Activated T-helper 2 cell treated with anti-CD3 and anti-CD28 coated beads, Interferon-gamma antibody, Interleukin-2, Interleukin-4, amounts not matched to agents 10 μg/mL and 5 μg/mL and 100 μg/mL, durations not matched to agents 14 hours and 24 hours and 36 hours (primary cell): Measurements from ENCODE around the gene ING3. TPM values are rescaled to one million over a fixed set of nuclear protein-coding genes. Genes with fewer than 3 reads are reported as not detected.
"Not testable (repeated sequence)": the region's sequence is repeated elsewhere in the genome, so short reads cannot be mapped to it uniquely, and the experiment has no call there.

ENCODE experiments used
- DNase-seq: peaks from one replicate; pipeline ENCODE4 v3.0.0; 2021; ENCODE audit warnings: low spot score
- H3K27ac Mint-ChIP-seq: one replicate; pipeline ENCODE4 v1.8.0; 2021; ENCODE audit warnings: mixed read lengths
- H3K27me3 Mint-ChIP-seq: one replicate; pipeline ENCODE4 v1.8.0; 2021; ENCODE audit warnings: low read depth, mixed read lengths
- H3K36me3 Mint-ChIP-seq: one replicate; pipeline ENCODE4 v1.8.0; 2021; ENCODE audit warnings: low read depth, mixed read lengths
- H3K4me1 Mint-ChIP-seq: one replicate; pipeline ENCODE4 v1.8.0; 2021; ENCODE audit warnings: low read depth, mixed read lengths
- H3K4me3 Mint-ChIP-seq: one replicate; pipeline ENCODE4 v1.8.0; 2021; ENCODE audit warnings: low read depth, mild to moderate bottlenecking, moderate library complexity, mixed read lengths
- H3K9me3 Mint-ChIP-seq: one replicate; pipeline ENCODE4 v1.8.0; 2021; ENCODE audit warnings: mixed read lengths
- intact Hi-C: fragments of 100-400 bp; cut with micrococcal nuclease; formaldehyde crosslinking; loops from one replicate; pipeline ENCODE4 v1.15.1; 2023
- total RNA-seq: library from RNA; stranded (reverse); gene quantifications from 2 replicates; pipeline ENCODE4 v1.2.3, GENCODE V29; 2022

Gene ING3
- total RNA-seq, 1 donor from 2014 or later, result 22.9 TPM

- Mint-ChIP-seq H3K27me3 (peaks cover 21% of the 10 kb centered on the region), H3K27ac (no peak overlapping the region)
Observed at GRCh38 chr7:121002757-121003200, 52.2 kb downstream of the ING3 start.

DNA sequence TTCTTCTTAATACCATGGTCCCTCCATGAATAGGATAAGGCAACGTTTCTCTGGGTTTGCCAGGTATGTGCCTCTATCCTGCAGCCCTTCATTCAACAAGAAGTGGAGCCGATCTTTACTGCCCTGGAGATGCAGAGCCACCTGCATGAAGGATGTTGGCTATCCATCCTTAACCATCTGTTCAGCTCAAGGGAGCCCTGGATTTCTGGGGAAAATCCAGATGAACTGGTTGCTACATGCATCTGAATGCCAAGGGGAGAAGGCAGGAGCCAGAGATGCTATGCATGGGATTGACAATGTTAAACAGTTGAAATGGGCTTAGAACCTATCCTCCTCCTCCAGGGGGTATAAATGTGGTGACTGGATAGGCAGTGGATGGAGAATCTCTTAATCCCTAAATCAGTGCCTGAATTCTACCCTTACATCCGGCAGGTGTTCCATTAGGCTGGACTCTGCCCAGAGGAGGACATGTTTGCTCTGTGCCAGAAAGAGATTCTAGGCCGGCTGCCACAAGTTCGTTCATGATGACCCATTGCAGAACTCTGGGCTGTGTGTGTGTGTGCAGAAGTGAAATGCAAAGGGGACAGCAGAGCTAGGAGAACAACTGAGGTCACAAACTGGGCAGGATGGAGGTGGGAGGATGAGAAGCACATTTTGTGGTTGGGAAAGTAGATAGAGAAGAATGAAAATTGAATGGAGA lies 53.6 kb downstream of the ING3 start:
- H3K27me3 Mint-ChIP-seq, result peaks cover 23% of the 10 kb centered on the region
- intact Hi-C loops, result no loop called here

More at GRCh38 chr7:121002757-121003200, 52.2 kb downstream of the ING3 start:
- H3K36me3 Mint-ChIP-seq, result no peaks in the 10 kb centered on the region
- DNase-seq, result no peak
- no peak overlapping the region for H3K4me3 Mint-ChIP-seq
- no peaks in the 10 kb centered on the region for H3K9me3 Mint-ChIP-seq
- H3K4me1 Mint-ChIP-seq, result peaks cover 4% of the 10 kb centered on the region
- intact Hi-C loops, result no loop called here

DNA sequence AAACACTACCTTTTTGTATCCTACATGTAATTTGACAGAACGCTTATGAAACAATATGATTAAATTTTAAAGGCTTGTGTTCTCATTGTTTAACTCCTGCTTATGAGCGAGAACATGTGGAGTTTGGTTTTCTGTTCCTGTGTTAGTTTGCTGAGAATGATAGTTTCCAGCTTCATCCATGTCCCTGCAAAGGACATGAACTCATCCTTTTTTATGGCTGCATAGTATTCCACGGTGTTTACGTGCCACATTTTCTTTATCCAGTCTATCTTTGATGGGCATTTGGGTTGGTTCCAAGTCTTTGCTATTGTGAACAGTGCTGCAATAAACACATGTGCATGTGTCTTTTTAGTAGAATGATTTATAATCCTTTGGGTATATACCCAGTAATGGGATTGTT lies 54.5 kb downstream of the ING3 start:
- H3K27me3 Mint-ChIP-seq, result peaks cover 20% of the 10 kb centered on the region
- H3K27ac Mint-ChIP-seq, H3K9me3 Mint-ChIP-seq, intact Hi-C loops, H3K4me1 Mint-ChIP-seq, H3K4me3 Mint-ChIP-seq, DNase-seq, H3K36me3 Mint-ChIP-seq: not testable (repeated sequence)

More for the DNA sequence above, 53.6 kb downstream of the ING3 start:
- DNase-seq, result no peak
- Mint-ChIP-seq H3K4me1 (peaks cover 4% of the 10 kb centered on the region), H3K4me3 (no peak overlapping the region), H3K9me3 (no peaks in the 10 kb centered on the region), H3K36me3 (no peaks in the 10 kb centered on the region), H3K27ac (no peak overlapping the region)

DNA sequence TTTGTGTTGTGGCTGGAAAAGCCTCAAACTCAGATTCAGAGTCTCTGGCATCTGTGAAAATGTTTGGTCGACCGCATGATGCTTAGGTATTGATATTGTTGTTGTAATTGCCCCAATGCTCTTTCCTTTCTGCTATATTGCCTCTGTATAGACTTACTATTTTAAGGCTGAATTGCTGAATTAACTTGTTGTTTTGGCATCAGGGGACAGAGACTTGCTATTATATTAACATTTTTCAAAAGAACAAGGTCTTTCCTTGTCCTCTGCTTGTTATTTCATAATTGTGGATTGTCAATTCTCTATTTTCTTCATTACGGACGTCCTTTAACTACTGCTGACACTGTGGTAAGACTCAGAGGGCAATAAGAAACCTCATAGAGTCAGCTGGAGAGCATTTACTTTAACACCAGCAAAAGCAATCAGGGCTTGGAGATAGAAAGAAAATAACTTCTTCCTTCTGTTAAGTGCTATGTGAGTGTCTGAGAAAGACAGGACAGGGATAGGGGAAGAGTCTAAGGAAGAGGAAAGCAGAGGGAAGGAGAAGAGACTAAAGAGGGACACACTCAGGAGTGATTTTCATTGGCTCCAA lies 55.5 kb downstream of the ING3 start:
- no peaks in the 10 kb centered on the region for H3K4me1 Mint-ChIP-seq
- no peak overlapping the region for H3K4me3 Mint-ChIP-seq

DNA sequence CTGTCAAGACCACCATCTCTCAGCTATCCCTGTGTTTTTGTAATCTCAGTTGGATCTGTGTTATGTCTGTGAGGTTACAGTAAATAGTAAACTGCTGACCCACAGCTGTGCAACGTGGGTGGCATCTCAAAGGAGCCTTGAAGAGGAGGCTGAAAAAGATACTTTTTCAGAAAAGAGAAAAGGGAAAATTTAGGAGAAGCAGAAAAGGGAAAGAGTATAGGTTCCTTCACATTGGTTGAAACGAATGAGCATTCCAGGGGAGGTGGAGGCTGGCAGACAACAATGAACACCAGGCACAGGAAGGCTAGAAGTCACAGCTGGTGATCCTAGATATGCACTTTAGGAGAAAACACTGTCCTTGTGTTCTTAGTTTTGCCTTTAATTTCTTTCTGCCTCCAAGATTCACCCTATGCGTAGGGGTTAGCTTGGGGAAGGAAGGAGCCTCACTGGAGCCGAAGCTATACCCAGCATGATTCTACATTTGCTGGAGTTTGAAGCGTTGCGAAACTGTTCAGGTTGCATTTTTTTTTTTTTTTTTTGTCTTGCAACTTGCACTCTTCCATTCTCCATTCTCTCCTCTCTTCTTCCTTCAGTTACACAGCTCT lies 56.2 kb downstream of the ING3 start:
- Mint-ChIP-seq H3K4me3 (no peak overlapping the region), H3K4me1 (no peaks in the 10 kb centered on the region), H3K27ac (no peak overlapping the region), H3K27me3 (peaks cover 19% of the 10 kb centered on the region), H3K9me3 (no peaks in the 10 kb centered on the region), H3K36me3 (no peaks in the 10 kb centered on the region)
- intact Hi-C loops, result no loop called here
- DNase-seq, result no peak

More for the DNA sequence above, 55.5 kb downstream of the ING3 start:
- no peak for DNase-seq
- Mint-ChIP-seq H3K27ac (no peak overlapping the region), H3K36me3 (no peaks in the 10 kb centered on the region), H3K27me3 (peaks cover 19% of the 10 kb centered on the region), H3K9me3 (no peaks in the 10 kb centered on the region)
- intact Hi-C loops, result no loop called here

- H3K36me3 Mint-ChIP-seq, result no peaks in the 10 kb centered on the region
- no peak for DNase-seq
- H3K9me3 Mint-ChIP-seq, result no peaks in the 10 kb centered on the region
- peaks cover 14% of the 10 kb centered on the region for H3K27me3 Mint-ChIP-seq
- no peak overlapping the region for H3K4me3 Mint-ChIP-seq
- no peak overlapping the region for H3K27ac Mint-ChIP-seq
- H3K4me1 Mint-ChIP-seq, result no peaks in the 10 kb centered on the region
- intact Hi-C loops, result no loop called here
Observed at GRCh38 chr7:121008816-121009215, 58.2 kb downstream of the ING3 start.

DNA sequence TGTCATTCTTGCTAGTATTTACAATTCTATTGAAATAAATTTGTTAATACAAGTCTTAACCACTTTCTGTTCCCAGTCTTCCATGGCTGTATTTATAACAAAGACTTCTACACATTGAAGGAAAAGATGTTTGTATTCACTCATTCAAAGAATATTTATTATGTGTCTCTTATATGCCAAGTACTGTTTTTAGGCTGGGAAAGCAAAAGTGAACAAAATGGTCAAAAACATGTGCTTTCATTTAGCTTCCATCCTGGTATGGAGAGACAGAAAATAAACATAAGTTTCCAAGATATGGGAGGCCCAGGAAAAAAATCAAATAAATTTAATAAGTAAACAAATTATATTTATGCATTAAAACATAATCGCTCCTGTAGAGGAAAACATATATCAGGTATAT lies 60.8 kb downstream of the ING3 start:
- no peaks in the 10 kb centered on the region for H3K36me3 Mint-ChIP-seq
- no peak for DNase-seq
- no peaks in the 10 kb centered on the region for H3K4me1 Mint-ChIP-seq
- intact Hi-C loops, result no loop called here
- H3K27ac Mint-ChIP-seq, result no peak overlapping the region
- no peaks in the 10 kb centered on the region for H3K9me3 Mint-ChIP-seq
- peaks cover 10% of the 10 kb centered on the region for H3K27me3 Mint-ChIP-seq
- no peak overlapping the region for H3K4me3 Mint-ChIP-seq

- Mint-ChIP-seq H3K4me3 (no peak overlapping the region), H3K9me3 (no peaks in the 10 kb centered on the region), H3K4me1 (no peaks in the 10 kb centered on the region), H3K36me3 (no peaks in the 10 kb centered on the region), H3K27ac (no peak overlapping the region), H3K27me3 (peaks cover 8% of the 10 kb centered on the region)
- no peak for DNase-seq
- intact Hi-C loops, result no loop called here
Observed at GRCh38 chr7:121012170-121012874, 61.7 kb downstream of the ING3 start.

GRCh38 chr7:121012919-121013318 lies 62.3 kb downstream of the ING3 start:
- H3K4me1 Mint-ChIP-seq, result no peaks in the 10 kb centered on the region
- H3K4me3 Mint-ChIP-seq, result no peak overlapping the region
- H3K36me3 Mint-ChIP-seq, result no peaks in the 10 kb centered on the region
- intact Hi-C loops, result no loop called here
- H3K9me3 Mint-ChIP-seq, result no peaks in the 10 kb centered on the region
- peaks cover 3% of the 10 kb centered on the region for H3K27me3 Mint-ChIP-seq
- no peak for DNase-seq
- no peak overlapping the region for H3K27ac Mint-ChIP-seq

DNA sequence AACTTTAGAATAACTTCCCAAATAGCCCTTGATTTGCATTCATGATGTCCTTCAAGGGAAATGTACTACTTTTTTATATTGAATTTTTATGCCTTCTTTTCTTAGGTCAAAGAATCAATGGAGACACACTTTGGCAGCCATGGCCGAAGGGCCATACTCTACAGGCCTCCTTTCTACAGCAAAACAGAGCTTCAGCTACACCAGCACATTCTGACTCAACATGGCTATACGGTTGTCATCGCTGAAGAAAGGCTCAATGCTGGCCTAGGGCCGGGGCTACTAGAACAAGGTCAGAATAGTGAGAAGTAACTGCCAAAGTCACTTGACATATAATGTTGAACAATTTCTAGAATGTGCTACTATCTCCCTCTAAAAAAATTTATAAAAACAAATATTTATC lies 65.0 kb downstream of the ING3 start:
- Mint-ChIP-seq H3K4me1 (no peaks in the 10 kb centered on the region), H3K36me3 (no peaks in the 10 kb centered on the region), H3K27ac (no peak overlapping the region), H3K27me3 (no peaks in the 10 kb centered on the region), H3K9me3 (no peaks in the 10 kb centered on the region), H3K4me3 (no peak overlapping the region)
- intact Hi-C loops, result no loop called here
- no peak for DNase-seq

- Mint-ChIP-seq H3K4me3 (no peak overlapping the region), H3K4me1 (no peaks in the 10 kb centered on the region), H3K36me3 (no peaks in the 10 kb centered on the region), H3K27ac (no peak overlapping the region), H3K27me3 (no peaks in the 10 kb centered on the region), H3K9me3 (no peaks in the 10 kb centered on the region)
- DNase-seq, result no peak
- intact Hi-C loops, result no loop called here
Observed at GRCh38 chr7:121016966-121017365, 66.4 kb downstream of the ING3 start.

DNA sequence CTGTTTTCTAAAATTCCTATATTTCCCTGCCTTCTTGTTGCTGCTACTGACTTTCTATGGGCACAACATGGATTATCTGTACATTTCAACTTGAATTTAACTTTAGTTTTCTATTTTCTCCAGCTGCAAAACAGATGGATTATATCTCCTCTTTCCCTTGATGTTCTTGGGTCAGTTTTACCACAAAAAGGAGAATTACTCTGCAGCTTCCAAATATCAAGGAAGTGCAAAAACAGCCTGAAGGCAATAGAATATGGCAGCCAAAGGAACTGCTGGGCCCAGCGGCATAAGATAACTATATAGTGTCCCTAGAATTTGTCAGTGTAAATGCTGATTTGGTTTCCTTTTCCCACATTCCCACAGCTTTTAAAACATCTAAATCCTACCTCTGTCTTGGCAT lies 67.0 kb downstream of the ING3 start:
- intact Hi-C loops, result no loop called here
- no peak overlapping the region for H3K27ac Mint-ChIP-seq
- no peaks in the 10 kb centered on the region for H3K27me3 Mint-ChIP-seq
- no peaks in the 10 kb centered on the region for H3K9me3 Mint-ChIP-seq
- no peaks in the 10 kb centered on the region for H3K36me3 Mint-ChIP-seq
- no peak for DNase-seq
- H3K4me1 Mint-ChIP-seq, result no peaks in the 10 kb centered on the region
- H3K4me3 Mint-ChIP-seq, result no peak overlapping the region

DNA sequence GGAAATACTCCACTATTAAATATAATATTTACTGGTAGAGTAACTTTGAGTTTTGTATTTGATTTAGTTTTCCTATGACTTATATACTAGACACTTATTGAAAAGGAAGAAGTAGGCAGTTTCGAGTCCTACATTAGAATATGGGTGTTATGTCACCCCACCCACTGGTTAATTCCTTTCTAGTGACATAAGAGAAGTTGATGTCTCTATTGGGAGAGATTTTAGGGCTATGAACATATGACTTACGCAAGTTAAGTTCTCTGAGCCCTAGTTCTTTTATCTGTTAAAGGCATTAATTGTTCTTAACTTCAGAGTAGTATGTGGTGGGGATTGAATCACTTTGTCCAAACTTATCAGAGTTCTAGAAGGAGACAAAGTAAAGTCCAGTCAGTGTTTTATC lies 68.4 kb downstream of the ING3 start:
- H3K36me3 Mint-ChIP-seq, result no peaks in the 10 kb centered on the region
- no peaks in the 10 kb centered on the region for H3K4me1 Mint-ChIP-seq
- H3K4me3 Mint-ChIP-seq, result no peak overlapping the region
- H3K27me3 Mint-ChIP-seq, result peaks cover 2% of the 10 kb centered on the region
- no peak overlapping the region for H3K27ac Mint-ChIP-seq
- intact Hi-C loops, result no loop called here
- DNase-seq, result no peak
- H3K9me3 Mint-ChIP-seq, result no peaks in the 10 kb centered on the region
